ENCODE data around the gene KPNA5.
"Not testable (repeated sequence)": the region's sequence is repeated elsewhere in the genome, so short reads cannot be mapped to it uniquely, and the experiment has no call there.

Gene KPNA5

GRCh38 chr6:116680880-116681672 lies at the start of gene KPNA5:
TSS of gene KPNA5 (plus strand) at chr6:116681211. CDS start at chr6:116681335, 124 bp downstream.
- peak; percentile 56 for DNase-seq

- no peak for DNase-seq
Observed at GRCh38 chr6:116631379-116631990, 49.5 kb upstream of the KPNA5 start.

- DNase-seq = no peak
Observed at GRCh38 chr6:116633685-116634084, 47.3 kb upstream of the KPNA5 start.

GRCh38 chr6:116648156-116648555 lies 32.9 kb upstream of the KPNA5 start:
- DNase-seq = no peak

DNA sequence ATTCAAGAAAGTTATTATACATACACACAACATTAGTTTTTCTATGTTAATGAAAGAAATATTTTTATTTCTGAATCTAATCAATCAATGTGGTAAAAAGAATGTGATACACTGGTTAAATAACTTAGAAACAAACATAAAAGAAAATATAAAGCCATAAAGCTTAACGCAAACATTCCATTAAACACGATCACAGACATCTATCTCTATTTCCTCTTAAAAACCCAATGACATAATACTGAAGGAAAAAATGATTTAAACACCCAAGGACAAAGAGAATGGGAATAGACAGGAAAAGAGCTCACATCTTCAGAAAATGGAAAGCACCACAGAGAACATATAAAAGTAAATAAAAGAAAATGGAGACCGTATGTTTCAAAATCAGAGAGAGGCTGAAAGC lies 31.9 kb upstream of the KPNA5 start:
- no peak for DNase-seq

DNA sequence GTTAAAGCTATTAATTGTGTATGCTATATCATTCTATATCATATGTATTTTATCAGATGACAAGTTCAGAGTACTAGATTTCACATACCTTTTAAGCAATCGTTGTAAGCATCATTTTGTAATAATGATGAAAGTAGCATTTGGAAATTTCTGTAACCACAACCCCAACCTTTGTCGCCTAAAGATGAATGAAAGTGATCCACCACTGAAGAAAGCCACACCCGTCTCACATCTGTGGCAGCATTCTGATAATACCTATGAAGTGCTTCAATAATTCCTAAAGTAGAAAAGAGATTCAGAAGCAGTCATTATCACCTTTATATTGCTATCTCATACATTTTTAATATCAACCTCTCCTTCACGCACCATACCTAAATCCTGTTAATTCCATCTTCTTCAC lies 29.1 kb upstream of the KPNA5 start:
- no peak for DNase-seq

GRCh38 chr6:116661594-116661993 lies 19.4 kb upstream of the KPNA5 start:
- DNase-seq = no peak

GRCh38 chr6:116662202-116662601 lies 18.8 kb upstream of the KPNA5 start:
- DNase-seq = no peak

- DNase-seq = no peak
Observed at GRCh38 chr6:116663308-116663707, 17.7 kb upstream of the KPNA5 start.

DNA sequence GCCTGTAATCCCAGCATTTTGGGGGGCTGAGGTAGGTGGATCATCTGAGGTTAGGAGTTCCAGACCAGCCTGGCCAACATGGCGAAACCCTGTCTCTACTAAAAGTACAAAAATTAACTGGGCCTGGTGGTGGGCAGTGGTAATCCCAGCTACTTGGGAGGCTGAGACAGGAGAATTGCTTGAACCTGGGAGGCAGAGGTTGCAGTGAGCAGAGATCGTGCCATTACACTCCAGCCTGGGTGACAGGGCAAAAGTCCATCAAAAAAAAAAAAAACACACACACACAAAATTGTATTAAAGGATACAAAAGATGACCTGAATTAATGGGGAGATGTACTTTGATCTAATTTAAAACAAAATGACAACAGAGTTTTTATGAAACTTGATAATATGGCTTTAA lies 16.8 kb upstream of the KPNA5 start:
- not testable (repeated sequence) for DNase-seq

- no peak for DNase-seq
Observed at GRCh38 chr6:116665464-116665863, 15.5 kb upstream of the KPNA5 start.

DNA sequence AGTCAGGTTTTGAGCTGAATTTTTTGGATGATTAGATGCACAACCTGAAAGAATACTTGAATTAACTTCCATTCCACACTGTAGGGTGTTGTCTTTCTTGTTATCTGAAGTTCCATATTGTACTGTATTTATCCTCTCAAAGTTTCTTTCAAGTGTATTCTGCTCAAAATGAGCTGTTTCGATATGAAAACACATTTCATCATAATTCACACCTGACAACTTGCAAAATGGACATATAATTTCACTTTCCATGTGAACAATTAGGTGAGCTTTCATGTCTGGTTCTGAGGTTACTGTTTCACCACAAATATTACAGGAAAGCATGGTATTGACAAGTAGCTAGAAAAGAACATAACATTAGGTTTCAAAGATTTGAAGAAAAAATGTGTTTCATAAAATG lies 14.1 kb upstream of the KPNA5 start:
- no peak for DNase-seq

- DNase-seq = no peak
Observed at GRCh38 chr6:116667623-116668022, 13.4 kb upstream of the KPNA5 start.

GRCh38 chr6:116672306-116672705 lies 8.7 kb upstream of the KPNA5 start:
- no peak for DNase-seq

- DNase-seq = no peak
Observed at GRCh38 chr6:116676021-116676420, 5.0 kb upstream of the KPNA5 start.

- peak; percentile 10 for DNase-seq
Observed at GRCh38 chr6:116682334-116682712, 1.3 kb downstream of the KPNA5 start.

DNA sequence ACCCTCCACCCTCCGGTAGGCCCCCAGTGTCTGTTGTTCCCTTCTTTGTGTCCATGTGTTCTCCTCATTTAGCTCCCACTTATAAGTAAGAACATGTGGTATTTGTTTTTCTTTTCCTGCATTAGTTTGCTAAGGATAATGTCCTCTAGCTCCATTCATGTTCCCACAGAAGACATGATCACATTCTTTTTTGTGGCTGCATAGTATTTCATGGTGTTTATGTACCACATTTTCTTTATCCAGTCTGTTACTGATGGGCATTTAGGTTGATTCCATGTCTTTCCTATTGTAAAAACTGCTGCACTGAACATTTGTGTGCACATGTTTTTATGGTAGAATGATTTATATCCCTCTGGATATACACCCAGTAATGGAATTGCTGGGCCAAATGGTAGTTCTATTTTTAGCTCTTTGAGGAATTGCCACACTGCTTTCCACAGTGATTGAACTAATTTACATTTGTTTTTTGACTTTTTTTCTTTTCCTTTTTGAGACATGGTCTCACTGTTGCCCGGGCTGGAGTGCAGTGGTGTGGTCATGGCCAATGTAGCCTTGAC lies 4.5 kb downstream of the KPNA5 start:
- DNase-seq = no peak

- not testable (repeated sequence) for DNase-seq
Observed at GRCh38 chr6:116686475-116687101, 5.6 kb downstream of the KPNA5 start.

DNA sequence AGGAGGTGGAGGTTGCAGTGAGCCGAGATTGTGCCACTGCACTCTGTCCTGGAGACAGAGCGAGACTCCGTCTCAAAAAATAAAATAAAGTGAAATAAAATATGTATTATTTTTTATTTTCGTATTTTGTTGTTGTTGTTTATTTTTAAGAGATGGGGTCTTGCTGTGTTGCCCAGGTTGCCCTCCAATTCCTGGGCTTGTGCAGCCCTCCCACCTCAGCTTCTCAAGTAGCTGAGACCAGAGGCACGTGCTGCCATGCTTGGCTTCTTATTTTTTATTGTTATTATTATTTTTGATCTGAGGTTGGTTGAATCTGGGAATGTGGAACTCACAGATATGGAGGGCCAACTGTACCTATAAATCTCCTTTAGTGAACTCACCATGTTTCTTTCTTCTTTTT lies 10.1 kb downstream of the KPNA5 start:
- DNase-seq = no peak

- DNase-seq = not testable (repeated sequence)
Observed at GRCh38 chr6:116692873-116693272, 11.9 kb downstream of the KPNA5 start.

DNA sequence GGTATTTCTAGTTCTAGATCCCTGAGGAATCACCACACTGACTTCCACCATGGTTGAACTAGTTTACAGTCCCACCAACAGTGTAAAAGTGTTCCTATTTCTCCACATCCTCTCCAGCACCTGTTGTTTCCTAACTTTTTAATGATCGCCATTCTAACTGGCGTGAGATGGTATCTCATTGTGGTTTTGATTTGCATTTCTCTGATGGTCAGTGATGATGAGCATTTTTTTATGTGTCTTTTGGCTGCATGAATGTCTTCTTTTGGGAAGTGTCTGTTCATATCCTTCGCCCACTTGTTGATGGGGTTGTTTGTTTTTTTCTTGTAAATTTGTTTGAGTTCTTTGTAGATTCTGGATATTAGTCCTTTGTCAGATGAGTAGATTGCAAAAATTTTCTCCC lies 12.3 kb downstream of the KPNA5 start:
- not testable (repeated sequence) for DNase-seq

DNA sequence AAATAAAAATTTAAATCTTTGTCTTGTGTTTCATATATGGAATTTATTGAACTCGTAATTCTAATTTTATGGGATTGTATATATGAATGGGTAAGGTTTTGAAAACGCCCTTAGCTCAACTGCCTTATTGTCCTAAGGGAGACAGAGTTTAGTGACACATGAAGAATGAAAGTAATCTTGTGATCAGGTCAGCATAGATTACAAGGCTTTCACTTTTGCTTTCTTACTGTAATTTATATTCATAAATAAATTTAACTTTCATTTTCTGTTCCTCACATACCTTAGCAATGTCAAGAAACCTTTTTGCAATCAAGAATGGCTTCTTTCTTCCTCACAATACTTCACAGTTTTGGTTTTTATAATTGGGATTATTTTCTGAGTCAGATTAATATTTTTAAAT lies 14.4 kb downstream of the KPNA5 start:
- DNase-seq = no peak

DNA sequence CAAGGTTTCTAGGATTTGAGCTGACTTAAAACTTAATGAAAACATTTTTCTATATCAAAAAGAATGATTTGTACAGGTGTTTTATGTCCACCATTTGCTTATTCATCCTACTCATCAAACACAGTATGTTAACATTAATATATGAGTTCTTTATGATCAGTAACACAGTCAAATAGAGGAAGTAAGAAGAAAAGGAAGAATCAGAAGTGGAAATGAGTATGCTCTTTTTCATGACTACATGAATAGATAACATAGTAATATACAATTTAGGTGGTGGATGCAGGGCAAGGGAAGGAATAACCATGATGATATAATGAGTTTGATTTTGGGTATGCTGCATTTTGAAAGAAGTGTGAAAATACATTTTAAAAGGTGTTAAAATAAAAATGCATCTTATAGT lies 16.5 kb downstream of the KPNA5 start:
- no peak for DNase-seq

DNA sequence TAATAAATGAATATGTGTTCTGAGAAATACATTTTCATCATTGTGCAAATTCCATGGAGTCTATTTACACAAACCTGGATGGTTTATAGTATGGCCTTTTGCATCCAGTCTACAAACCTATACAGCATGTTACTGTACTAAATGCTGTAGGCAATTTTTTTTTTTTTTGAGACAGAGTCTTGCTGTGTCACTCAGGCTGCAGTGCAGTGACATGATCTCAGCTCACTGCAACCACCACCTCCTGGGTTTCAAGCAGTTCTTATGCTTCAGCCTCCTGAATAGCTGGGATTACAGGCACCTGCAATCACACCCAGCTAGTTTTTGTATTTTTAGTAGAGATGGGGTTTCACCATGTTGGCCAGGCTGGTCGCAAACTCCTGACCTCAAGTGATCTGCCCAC lies 22.9 kb downstream of the KPNA5 start:
- DNase-seq = not testable (repeated sequence)
